AG20443 (cell line): ENCODE data around the gene GALNT18.

Experiments used
- DNase-seq: peaks from one replicate; pipeline ENCODE4 v3.0.0; 2012; ENCODE audit warnings: low spot score, mixed read lengths

GALNT18 gene

GRCh38 chr11:11408436-11409221, 213.2 kb downstream of the GALNT18 start:
- peak; percentile 77 for DNase-seq

- no peak for DNase-seq
Observed at GRCh38 chr11:11407763-11408084, 214.1 kb downstream of the GALNT18 start.

GRCh38 chr11:11407065-11407762, 214.6 kb downstream of the GALNT18 start:
- DNase-seq: no peak

- no peak for DNase-seq
Observed at GRCh38 chr11:11406652-11407051, 215.2 kb downstream of the GALNT18 start.

- DNase-seq: no peak
Observed at GRCh38 chr11:11403763-11404725, 217.8 kb downstream of the GALNT18 start.

- DNase-seq: no peak
Observed at GRCh38 chr11:11401960-11402535, 219.8 kb downstream of the GALNT18 start.

- no peak for DNase-seq
Observed at GRCh38 chr11:11400635-11401232, 221.1 kb downstream of the GALNT18 start.

- no peak for DNase-seq
Observed at GRCh38 chr11:11400121-11400520, 221.7 kb downstream of the GALNT18 start.

- DNase-seq: no peak
Observed at GRCh38 chr11:11397781-11398180, 224.0 kb downstream of the GALNT18 start.

- no peak for DNase-seq
Observed at GRCh38 chr11:11397036-11397415, 224.8 kb downstream of the GALNT18 start.

GRCh38 chr11:11396301-11397035, 225.3 kb downstream of the GALNT18 start:
- peak; percentile 90 for DNase-seq

GRCh38 chr11:11395126-11395525, 226.7 kb downstream of the GALNT18 start:
- DNase-seq: no peak

GRCh38 chr11:11394241-11394640, 227.6 kb downstream of the GALNT18 start:
- no peak for DNase-seq

- peak; percentile 85 for DNase-seq
Observed at GRCh38 chr11:11391796-11392463, 229.9 kb downstream of the GALNT18 start.

- DNase-seq: no peak
Observed at GRCh38 chr11:11391169-11391568, 230.6 kb downstream of the GALNT18 start.

- no peak for DNase-seq
Observed at GRCh38 chr11:11390068-11390771, 231.6 kb downstream of the GALNT18 start.

- DNase-seq: no peak
Observed at GRCh38 chr11:11389238-11389637, 232.6 kb downstream of the GALNT18 start.

GRCh38 chr11:11387622-11388305, 234.0 kb downstream of the GALNT18 start:
- no peak for DNase-seq

- no peak for DNase-seq
Observed at GRCh38 chr11:11387207-11387606, 234.6 kb downstream of the GALNT18 start.
